Left ventricle myocardium superior (tissue), 1 donor: Measurements from ENCODE around the gene SLC25A52. TPM values are rescaled to one million over a fixed set of nuclear protein-coding genes. Genes with fewer than 3 reads are reported as not detected.
A peak's percentile ranks its signal among the peaks of the same experiment; 100 is the strongest.
"Not testable (repeated sequence)": the region's sequence is repeated elsewhere in the genome, so short reads cannot be mapped to it uniquely, and the experiment has no call there.

Experiments
- ATAC-seq: fragments of 200-7000 bp; cut with Tn5 transposase; one replicate; pipeline ENCODE4 v1.9.1; 2020; ENCODE audit warnings: mild to moderate bottlenecking, moderate library complexity
- DNase-seq: peaks from one replicate; pipeline ENCODE4 v3.0.0-alpha.2; 2020
- intact Hi-C: fragments of 100-400 bp; cut with micrococcal nuclease; formaldehyde crosslinking; loops from one replicate; pipeline ENCODE4 v1.11.0; 2022
- total RNA-seq: library from RNA; stranded (reverse); fragmentation: NEBNext Ultra II Directional; extraction: Animal tissue kit (Norgen Biotek cat#: 25700); gene quantifications from one replicate; pipeline ENCODE4 v1.2.1, GENCODE V29; 2021
- donor health status: DM: no; HTN: yes; CAD: no; lungs with severe emphysema.

SLC25A52 gene
- total RNA-seq, 1 donor from 2014 or later, result not detected

DNA sequence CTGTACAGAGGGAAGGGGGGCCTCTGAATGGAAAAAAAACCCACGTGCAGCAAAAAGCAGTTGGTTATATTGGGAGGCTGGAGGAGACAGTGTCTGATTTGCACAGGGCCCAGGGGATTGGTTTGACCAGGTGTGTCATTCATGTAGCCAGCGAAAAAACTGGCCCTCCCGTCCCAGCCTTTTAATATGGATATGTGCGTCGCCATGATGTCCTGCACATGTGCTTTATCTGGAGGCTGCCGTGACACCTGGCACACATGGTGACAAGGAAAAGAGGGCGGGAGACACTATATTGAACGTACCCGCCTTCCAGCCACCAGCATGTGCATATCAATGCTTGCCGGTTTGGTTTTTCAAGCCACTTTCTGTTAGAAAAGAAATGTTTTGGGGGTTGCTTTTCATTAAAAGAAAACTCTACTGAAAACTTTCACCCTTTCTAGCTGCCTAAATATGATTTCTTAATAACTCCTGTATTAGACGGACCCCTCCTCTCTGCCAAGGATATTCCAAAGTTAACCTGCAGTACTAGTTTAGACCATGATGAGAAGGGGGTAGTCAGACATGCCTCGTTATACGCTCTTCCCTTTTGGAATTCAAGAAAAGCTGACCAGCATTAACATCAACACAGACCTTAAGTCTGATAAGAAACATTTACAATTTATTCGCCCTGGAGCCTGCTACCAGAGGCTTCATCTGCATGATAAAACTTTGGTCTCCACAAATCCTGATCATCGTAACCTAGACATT lies 16.2 kb downstream of the SLC25A52 start:
- no peak for DNase-seq
- intact Hi-C loops, result no loop called here
- ATAC-seq, result no peak

DNA sequence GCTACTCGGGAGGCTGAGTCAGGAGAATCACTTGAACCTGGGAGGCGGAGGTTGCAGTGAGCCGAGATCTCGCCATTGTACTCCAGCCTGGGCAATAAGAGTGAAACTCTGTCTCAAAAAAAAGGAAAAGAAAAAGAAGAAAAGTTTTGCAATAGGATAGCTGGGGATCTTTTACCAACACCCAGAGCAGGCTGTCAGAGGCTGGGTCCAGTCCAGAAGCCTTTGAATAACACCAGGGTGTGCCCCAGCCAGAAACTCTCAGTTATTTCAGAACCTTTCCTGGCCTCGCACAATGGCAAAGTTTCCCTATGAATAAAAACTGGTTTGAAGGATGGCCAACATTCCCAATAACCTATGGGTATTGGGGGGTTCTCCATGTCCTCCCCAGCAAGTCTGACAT lies 17.1 kb downstream of the SLC25A52 start:
- DNase-seq (peak; percentile 53), ATAC-seq (peak; percentile 61)
- intact Hi-C loops, result not testable (repeated sequence)

DNA sequence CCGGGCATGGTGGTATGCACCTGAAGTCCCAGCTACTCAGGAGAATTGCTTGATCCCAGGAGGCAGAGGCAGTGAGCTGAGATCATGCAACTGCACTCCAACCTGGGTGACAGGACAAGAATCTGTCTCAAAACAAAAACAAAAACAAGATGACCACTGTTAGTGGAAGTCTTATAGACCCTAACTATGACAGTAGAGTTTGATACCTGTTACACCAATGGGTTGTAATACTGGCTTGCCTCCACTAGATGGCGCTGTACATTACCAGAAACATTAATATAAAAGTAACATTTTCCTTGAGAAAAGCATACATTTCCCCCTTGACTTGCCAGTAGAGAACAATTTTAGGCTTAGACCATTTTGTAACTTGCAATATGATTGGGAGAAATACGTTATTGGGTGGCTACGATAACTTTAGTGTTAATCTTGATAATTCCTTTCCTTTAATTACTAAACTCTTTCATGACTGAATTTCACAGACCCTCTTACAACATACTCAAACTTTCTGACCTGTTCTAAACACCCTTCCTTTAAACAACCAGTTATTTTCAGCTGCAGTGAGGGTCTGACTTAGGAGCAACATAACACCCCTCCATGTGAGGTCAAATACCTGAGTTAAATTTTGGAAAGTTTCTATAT lies 19.5 kb downstream of the SLC25A52 start:
- DNase-seq, result no peak
- intact Hi-C loops, result no loop called here
- ATAC-seq, result no peak

DNA sequence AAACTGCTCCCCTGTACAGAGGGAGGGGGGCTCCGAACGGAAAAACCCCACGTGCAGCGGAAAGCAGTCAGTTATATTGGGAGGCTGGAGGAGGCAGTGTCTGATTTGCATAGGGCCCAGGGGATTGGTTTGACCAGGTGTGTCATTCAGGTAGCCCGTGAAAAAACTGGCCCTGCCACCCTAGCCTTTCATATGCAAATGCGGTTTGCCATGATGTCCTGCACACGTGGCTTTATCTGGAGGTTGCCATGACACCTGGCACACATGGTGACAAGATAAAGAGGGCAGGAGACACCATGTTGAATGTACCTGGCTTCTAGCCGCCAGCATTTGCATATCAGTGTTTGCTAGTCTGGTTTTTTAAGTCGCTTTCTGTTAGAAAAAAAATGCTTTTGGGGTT lies 20.5 kb downstream of the SLC25A52 start:
- DNase-seq (no peak), ATAC-seq (no peak)
- intact Hi-C loops, result no loop called here

DNA sequence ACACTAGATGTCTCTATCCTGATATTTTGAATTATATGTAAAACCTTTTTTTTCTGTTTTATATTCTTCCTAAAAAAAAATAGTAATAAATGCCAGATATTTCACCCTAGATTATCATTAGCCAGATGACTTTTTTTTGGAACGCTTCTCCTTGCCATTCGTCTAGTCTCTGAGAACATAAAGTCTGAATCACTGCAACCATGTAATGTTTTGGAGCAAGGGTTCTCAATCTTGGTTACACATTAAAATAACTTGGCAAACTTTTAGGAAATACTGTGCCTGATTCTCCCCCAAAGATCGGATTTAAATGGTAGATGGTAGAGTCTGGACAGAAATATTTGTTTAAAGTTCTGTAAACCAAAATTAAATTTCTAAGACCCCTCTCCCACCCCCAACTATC lies 21.0 kb downstream of the SLC25A52 start:
- ATAC-seq (no peak), DNase-seq (no peak)
- intact Hi-C loops, result no loop called here

DNA sequence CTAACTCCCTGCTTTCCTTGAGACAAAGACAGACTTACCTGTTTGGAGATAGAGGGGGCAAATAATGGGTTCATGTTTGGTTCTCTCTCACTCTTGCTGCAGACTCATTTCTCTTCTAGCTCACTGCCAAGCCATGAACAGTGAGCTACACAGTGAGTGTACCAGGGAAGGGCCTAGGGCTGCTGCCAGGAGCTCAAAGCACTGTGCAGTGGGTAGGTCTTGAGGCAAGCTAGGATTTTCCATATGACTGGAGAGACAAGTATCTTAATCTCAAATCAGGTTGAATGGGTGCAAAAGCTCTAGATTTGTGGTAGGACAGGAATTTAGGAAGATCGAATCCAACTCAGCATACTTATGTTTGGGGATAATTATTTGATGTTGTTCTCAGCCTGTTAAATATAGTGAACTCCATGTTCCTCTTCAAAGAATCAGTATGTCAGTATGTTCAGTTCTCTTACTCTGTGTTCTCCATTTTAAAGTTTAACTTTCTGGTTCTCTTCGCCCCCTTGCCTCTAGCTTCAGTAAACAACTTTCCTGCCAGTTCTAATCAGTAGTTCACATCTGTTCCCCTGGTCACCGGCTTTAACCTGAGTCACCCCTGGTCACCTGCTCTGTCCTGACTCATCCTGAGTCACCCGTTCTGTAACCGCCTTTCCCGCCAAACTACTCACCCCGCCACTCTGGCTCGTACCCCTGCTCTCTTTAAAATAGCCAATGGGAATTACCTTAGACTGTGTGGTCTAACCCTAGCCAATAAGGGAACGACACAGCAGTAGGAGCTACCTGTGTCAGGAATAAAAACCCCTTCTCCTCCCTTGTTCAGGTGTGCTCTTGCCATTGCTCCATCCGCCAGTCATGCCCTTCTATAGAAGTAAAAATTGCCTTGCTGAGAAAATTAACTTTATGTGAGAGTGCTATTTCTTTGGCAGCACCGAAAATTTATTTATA lies 21.9 kb downstream of the SLC25A52 start:
- intact Hi-C loops, result no loop called here
- no peak for DNase-seq
- ATAC-seq, result no peak

DNA sequence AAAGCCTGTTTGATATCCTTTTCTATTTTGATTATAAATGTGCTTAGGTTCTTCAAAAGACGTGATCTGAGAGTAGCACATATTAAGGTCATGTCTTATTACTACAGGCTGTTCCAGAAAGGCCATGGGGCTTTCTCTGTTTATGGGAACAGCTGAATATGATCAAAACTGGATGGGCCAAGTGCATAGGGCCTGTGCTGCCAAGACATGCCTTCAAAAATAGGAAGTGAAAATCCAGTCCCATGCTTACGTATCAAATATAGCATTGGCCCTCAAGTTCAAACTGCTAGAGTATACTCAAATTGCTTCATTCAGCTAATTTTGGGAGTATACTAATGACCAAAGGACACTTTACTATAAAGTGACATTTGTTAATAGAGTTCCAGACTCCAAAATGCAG lies 24.1 kb downstream of the SLC25A52 start:
- DNase-seq (no peak), ATAC-seq (peak; percentile 42)
- intact Hi-C loops, result no loop called here

DNA sequence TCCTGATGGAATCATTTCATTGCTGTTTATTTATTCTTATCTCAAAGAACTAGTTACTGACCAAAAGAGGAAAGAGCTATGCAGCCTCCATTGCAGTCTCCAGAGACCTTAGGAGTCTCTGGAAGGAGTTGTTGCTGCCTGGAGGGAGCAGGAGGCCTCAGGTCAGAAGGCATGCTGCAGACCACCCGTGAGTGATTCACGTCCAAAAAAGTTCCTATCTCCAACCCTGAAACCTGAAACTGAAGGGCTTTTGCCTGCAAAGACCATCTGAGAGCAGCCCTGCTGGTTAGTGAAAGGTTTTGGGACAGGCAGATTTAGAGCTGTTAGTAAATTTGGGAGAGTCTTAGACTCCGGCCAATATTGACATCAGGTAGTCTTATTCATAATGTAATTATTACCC lies 29.1 kb downstream of the SLC25A52 start:
- DNase-seq (no peak), ATAC-seq (no peak)
- intact Hi-C loops, result no loop called here

DNA sequence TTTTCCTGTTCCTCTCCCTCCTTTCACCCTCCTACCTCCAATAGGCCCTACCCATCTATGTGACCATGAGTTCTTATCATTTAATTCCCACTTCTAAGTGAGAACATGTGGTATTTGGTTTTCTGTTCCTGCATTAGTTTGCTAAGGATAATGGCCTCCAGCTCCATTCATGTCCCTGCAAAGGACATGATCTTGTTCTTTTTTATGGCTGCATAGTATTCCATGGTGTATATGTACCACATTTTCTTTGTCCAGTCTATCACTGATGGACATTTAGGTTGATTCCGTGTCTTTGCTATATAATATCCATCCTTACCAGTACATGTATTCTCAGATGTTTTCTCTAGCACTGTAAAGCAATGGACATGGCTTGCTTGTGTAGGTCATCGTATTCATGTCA lies 31.5 kb downstream of the SLC25A52 start:
- not testable (repeated sequence) for ATAC-seq, DNase-seq

DNA sequence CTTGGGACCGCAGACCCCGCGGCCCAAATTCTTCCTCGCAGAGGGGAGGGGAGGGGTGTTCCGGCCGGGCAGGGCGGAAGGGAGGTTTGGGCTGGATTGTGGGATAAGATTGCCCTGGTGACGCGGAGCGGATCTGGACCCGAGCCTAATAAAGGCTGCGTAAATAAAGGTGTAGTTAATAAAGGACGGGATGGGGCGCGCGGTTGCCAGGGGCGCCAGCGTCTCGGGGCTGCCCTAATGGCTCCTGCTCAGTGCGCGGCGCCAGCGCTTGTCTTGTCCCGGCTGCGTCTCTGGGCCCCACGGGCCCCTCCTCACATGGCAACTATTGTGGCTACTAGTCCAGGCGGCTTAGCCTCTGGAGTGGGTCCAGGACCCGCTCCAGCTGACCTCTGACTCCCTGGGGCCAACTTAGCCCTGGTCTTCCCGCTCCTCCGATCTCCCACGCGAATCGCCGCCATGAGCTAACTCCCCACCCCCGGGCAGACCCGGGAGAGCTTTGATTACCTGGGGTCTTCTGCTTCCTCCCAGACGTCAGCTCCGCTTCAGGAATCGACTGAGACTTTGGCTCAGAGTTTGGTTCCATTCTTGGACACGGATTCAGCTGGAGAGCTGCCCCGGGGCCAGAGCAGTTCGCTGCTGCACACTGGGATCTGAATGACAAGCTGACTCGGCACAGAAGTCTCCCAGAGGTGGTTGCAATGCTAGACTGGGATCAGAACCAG lies 36.5 kb downstream of the SLC25A52 start:
- intact Hi-C loops, result loop anchor here (5.0 kb wide), 1 partner anchor 167 kb away; no protein-coding TSS in a partner anchor
- peak; percentile 61 for DNase-seq
- ATAC-seq, result peak; percentile 84

More for the DNA sequence above, 31.5 kb downstream of the SLC25A52 start:
- intact Hi-C loops, result not testable (repeated sequence)

DNA sequence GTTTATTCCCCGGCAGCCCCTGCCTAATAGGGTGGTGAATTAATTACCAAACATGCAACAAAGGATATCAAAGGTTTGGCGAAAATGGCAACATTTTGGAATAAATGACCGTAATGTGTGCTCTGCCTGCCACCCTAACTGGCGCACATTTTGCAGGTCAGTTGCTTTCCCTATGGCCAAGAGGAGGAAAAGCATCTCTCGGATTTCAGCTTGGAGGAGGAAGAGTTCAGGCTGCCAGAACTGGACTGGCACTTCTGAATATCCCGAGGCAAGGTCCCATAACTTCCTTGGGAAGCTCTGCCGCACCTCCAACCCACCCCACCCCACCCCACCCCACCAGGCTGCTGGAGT lies 37.1 kb downstream of the SLC25A52 start:
- DNase-seq (no peak), ATAC-seq (peak; percentile 32)
- intact Hi-C loops, result loop anchor here (5.0 kb wide), 1 partner anchor 166 kb away; no protein-coding TSS in a partner anchor

DNA sequence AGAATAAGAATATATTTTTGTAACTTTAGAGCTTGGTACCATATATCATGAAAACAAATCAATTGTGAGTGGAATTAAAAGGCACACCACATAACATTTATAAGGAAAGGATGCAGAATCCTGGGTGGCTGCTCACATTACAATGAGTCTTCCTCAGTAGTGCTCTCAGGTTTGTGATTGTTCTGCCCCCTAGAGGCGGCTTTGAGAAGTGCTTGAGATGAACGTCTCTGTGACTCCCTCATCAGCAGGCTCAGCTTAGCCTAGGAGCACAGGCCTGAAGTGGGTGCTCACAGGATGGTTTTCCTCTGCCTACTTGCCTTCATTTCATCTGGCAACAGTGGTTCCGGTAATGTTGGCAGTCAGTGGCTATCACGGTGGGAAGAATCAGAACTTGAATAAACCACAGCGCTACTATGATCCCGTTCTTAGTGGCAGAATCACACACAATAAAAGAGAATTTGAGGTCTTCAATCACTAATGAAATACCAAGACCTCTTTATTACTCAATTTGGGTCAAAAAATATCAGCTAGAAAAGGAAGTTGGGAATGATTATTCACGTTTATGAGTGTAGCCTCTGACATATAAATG lies 38.2 kb downstream of the SLC25A52 start:
- intact Hi-C loops, result loop anchor here (5.0 kb wide), 1 partner anchor 165 kb away; no protein-coding TSS in a partner anchor

DNA sequence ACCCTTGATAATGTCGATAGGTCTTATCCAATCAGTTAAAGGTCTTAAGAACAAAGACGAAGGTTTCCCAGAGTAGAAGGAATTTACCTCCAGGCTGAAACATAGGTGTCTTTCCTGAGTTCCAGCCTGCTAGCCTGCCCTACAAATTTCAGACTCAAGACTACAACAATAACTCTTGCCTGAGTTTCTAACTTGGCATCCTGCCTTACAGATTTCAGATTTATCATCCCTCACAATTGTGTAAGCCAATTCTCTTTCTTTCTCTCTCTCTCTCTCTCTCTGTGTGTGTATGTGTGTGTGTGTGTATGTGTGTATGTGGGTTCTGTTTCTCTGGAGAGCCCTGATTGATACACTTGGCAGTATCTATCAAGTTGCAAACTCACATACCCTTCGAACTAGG lies 39.1 kb downstream of the SLC25A52 start:
- peak; percentile 4 for ATAC-seq
- no peak for DNase-seq
- intact Hi-C loops, result loop anchor here (5.0 kb wide), 1 partner anchor 164 kb away; no protein-coding TSS in a partner anchor

More for the DNA sequence above, 38.2 kb downstream of the SLC25A52 start:
- ATAC-seq (peak; percentile 87), DNase-seq (peak; percentile 70)

DNA sequence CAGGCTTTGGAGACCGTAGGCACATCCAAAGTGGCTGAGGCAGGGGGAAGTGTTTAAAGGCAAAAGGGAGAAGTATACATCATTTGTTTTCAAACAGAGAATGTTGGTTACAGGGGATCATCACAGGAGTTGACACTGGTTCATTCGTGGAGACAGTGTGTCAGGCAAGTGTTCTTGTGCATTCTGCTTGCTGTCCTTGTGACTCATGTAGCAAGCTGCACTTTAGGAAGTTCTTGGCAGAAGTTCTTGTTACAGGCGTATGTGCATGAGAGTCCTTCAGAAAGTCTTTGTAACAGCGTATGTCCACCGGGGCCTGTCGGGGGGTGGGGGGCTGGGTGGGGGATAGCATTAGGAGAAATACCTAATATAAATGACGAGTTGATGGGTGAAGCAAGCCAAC lies 39.8 kb downstream of the SLC25A52 start:
- peak; percentile 36 for ATAC-seq
- no peak for DNase-seq
- intact Hi-C loops, result loop anchor here (5.0 kb wide), 1 partner anchor 164 kb away; no protein-coding TSS in a partner anchor

DNA sequence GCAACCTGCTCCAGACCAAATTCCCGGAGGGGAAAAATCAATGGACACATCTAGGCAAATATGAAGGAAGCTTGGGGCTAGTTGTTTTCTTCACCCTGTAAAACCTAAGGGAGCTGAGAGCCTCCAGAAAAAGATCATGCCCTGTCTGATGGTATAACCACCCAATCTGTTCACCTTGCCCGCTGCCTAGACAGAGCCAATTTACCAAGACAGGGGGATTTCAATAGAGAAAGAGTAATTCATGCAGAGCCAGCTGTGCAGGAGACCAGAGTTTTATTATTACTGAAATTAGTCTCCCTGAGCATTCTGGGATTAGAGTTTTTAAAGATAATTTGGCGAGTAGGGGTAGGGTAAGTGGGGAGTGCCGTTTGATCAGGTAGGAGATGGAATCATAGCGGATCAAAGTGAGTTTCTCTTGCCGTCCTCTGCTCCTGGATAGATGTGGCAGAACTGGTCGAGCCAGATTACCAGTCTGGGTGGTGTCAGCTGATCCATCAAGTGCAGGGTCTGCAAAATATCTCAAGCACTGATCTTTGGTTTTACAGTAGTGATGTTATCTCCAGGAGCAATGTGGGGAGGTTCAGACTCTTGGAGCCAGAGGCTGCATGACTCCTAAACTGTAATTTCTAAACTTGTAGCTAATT lies 41.2 kb downstream of the SLC25A52 start:
- no peak for DNase-seq
- intact Hi-C loops, result loop anchor here (5.0 kb wide), 1 partner anchor 162 kb away; no protein-coding TSS in a partner anchor

DNA sequence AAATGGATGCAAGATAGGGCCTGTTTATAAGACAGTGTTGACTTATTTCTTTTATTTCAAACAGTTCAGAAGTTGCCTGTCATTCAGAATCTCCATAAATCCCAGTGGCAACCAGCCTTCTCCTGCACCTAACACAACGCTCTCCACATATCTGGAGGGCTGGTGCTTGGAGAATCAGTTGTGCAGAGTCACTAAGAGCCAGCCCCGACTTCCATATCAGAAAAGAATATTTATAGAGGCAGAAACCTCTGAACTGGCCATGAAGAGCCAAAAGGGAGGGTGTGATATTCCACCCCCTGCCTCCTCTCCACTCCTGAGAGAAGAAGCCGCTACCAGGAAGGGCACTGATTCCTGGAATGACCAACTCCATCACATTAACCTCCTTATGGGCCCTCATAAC lies 42.3 kb downstream of the SLC25A52 start:
- intact Hi-C loops, result no loop called here
- peak; percentile 54 for ATAC-seq
- DNase-seq, result no peak

More for the DNA sequence above, 41.2 kb downstream of the SLC25A52 start:
- no peak for ATAC-seq

DNA sequence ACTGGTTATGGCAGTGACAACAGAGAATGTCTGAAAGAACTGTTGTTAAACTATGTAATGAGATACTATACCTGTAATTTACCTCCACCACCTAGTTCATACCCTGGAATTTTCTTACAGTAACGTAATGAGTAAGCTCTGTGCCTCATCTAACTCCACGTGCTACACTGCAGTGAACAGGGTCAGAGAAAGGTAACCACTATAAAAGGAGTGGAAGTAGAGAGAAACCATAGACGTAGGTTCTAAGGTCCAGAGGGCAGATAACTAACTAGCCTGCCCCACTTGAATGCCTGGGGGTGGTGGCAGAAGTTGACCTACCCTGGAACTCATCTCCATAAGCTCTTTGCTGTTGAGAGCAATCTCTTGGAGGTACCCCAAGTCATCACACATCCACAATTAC lies 44.3 kb downstream of the SLC25A52 start:
- intact Hi-C loops, result no loop called here
- ATAC-seq (no peak), DNase-seq (no peak)
